Loucy (cell line): ENCODE results near the gene PEAK1.

ENCODE experiments used
- H2AFZ ChIP-seq: fragments of 200-600 bp; sonication (generic); 2 replicates; pipeline ENCODE4 v1.6.0; 2016; ENCODE audit warnings: antibody characterized with exemption, mild to moderate bottlenecking, low read length, moderate library complexity
- H3F3A ChIP-seq: fragments of 200-600 bp; 2 replicates; pipeline ENCODE4 v1.6.0; 2016; ENCODE audit warnings: antibody characterized with exemption, low read depth, mild to moderate bottlenecking
- H3K27me3 ChIP-seq: fragments of 200-600 bp; sonication (generic); 2 replicates; pipeline ENCODE4 v1.6.1; 2014; ENCODE audit warnings: low read length, mild to moderate bottlenecking; ENCODE audit not compliant: insufficient read depth, poor library complexity, severe bottlenecking
- H3K36me3 ChIP-seq: fragments of 200-600 bp; sonication (generic); 2 replicates; pipeline ENCODE4 v1.6.1; 2016; ENCODE audit warnings: low read length; ENCODE audit not compliant: insufficient read depth
- H3K4me1 ChIP-seq: fragments of 200-600 bp; sonication (generic); 2 replicates; pipeline ENCODE4 v1.5.1; 2014; ENCODE audit warnings: low read length, mild to moderate bottlenecking; ENCODE audit not compliant: insufficient read depth, poor library complexity, severe bottlenecking
- H3K4me2 ChIP-seq: fragments of 200-600 bp; sonication (generic); 2 replicates; pipeline ENCODE4 v1.6.0; 2014; ENCODE audit warnings: antibody characterized with exemption, low read length, low read depth, mild to moderate bottlenecking; ENCODE audit not compliant: poor library complexity, severe bottlenecking
- H3K4me3 ChIP-seq: fragments of 200-600 bp; sonication (generic); 2 replicates; pipeline ENCODE4 v1.5.1; 2014; ENCODE audit warnings: low read length, mild to moderate bottlenecking, mixed read lengths; ENCODE audit not compliant: poor library complexity, severe bottlenecking
- H3K79me2 ChIP-seq: fragments of 200-600 bp; sonication (generic); 2 replicates; pipeline ENCODE4 v1.6.1; 2014; ENCODE audit warnings: low read length; ENCODE audit not compliant: insufficient read depth
- H3K9ac ChIP-seq: fragments of 200-600 bp; sonication (generic); 2 replicates; pipeline ENCODE4 v1.6.0; 2014; ENCODE audit warnings: mild to moderate bottlenecking, low read depth, low read length, moderate library complexity; ENCODE audit not compliant: poor library complexity, severe bottlenecking
- H3K9me2 ChIP-seq: fragments of 200-600 bp; sonication (generic); replicated peaks from 2 replicates; pipeline ENCODE4 v1.6.1; 2016; ENCODE audit warnings: low read depth, low read length, mixed read lengths
- H3K9me3 ChIP-seq: fragments of 200-600 bp; sonication (generic); 2 replicates; pipeline ENCODE4 v1.6.1; 2014; ENCODE audit warnings: mild to moderate bottlenecking, antibody characterized with exemption, low read length, low read depth; ENCODE audit not compliant: insufficient read depth
- H4K20me1 ChIP-seq: fragments of 200-600 bp; sonication (generic); 2 replicates; pipeline ENCODE4 v1.6.0; 2014; ENCODE audit warnings: antibody characterized with exemption, low read length, mild to moderate bottlenecking; ENCODE audit not compliant: insufficient read depth, poor library complexity, severe bottlenecking
- CTCF ChIP-seq: fragments of 200-600 bp; sonication (generic); conservative IDR thresholded peaks from 2 replicates; pipeline ENCODE4 v1.5.1; 2014; ENCODE audit warnings: mild to moderate bottlenecking, antibody characterized with exemption, low read length
- EZH2phosphoT487 ChIP-seq: fragments of 200-600 bp; IDR thresholded peaks from 2 replicates; pipeline ENCODE4 v1.6.1; 2018; ENCODE audit warnings: antibody characterized with exemption, mild to moderate bottlenecking, moderate library complexity, borderline replicate concordance

The PEAK1 gene

GRCh38 chr15:77375133-77375532, 44.8 kb downstream of the PEAK1 start:
- Histone ChIP-seq H3K4me2 (no peak overlapping the region), H4K20me1 (no peaks in the 10 kb centered on the region), H3F3A (no peaks in the 10 kb centered on the region), H3K4me1 (no peaks in the 10 kb centered on the region), H2AFZ (no peak overlapping the region), H3K36me3 (no peaks in the 10 kb centered on the region), H3K9me3 (no peaks in the 10 kb centered on the region), H3K4me3 (no peak overlapping the region), H3K27me3 (no peaks in the 10 kb centered on the region), H3K9ac (no peak overlapping the region), H3K79me2 (peaks cover 10% of the 10 kb centered on the region; the same call in 1 of the 2 replicates), H3K9me2 (no peaks in the 10 kb centered on the region)
- TF ChIP-seq EZH2phosphoT487 (no peak), CTCF (no peak)

GRCh38 chr15:77373441-77373840, 46.5 kb downstream of the PEAK1 start:
- Histone ChIP-seq H4K20me1 (no peaks in the 10 kb centered on the region), H3K4me1 (no peaks in the 10 kb centered on the region), H3K27me3 (no peaks in the 10 kb centered on the region), H3K36me3 (no peaks in the 10 kb centered on the region), H3K9ac (no peak overlapping the region), H3K79me2 (peaks cover 10% of the 10 kb centered on the region; the same call in 1 of the 2 replicates), H3K4me2 (no peak overlapping the region), H3F3A (no peaks in the 10 kb centered on the region), H3K4me3 (no peak overlapping the region), H2AFZ (no peak overlapping the region), H3K9me2 (no peaks in the 10 kb centered on the region), H3K9me3 (no peaks in the 10 kb centered on the region)
- no peak for TF ChIP-seq CTCF
- TF ChIP-seq EZH2phosphoT487 = no peak

- Histone ChIP-seq H3K36me3 (no peaks in the 10 kb centered on the region), H3K9me3 (no peaks in the 10 kb centered on the region), H3K4me1 (no peaks in the 10 kb centered on the region), H3K79me2 (peaks cover 10% of the 10 kb centered on the region; the same call in 1 of the 2 replicates), H4K20me1 (peaks cover 4% of the 10 kb centered on the region), H3K4me3 (no peak overlapping the region), H3K9me2 (no peaks in the 10 kb centered on the region), H3F3A (no peaks in the 10 kb centered on the region), H2AFZ (no peak overlapping the region), H3K9ac (no peak overlapping the region), H3K27me3 (no peaks in the 10 kb centered on the region), H3K4me2 (no peak overlapping the region)
- TF ChIP-seq EZH2phosphoT487 (no peak), CTCF (no peak)
These were observed 47.9 kb downstream of the PEAK1 start for GRCh38 chr15:77371850-77372563.
